H1 (cell line): ENCODE measurements around the gene GPRIN3.

Experiments
- CBX8 ChIP-seq: fragments of 300-800, 300-1000 bp; sonication (generic); IDR thresholded peaks from 2 replicates; pipeline ENCODE4 v1.7.1; 2016; ENCODE audit warnings: low read depth, low read length, borderline replicate concordance
- EP300 ChIP-seq, 2 experiments: IDR thresholded peaks; 1 replicate in 1 of 2; 2 replicates in 1 of 2; pipeline ENCODE4 v1.6.1; 2011 to 2012; ENCODE audit warnings: low read depth in 2 of 2, low read length in 2 of 2, mild to moderate bottlenecking in 2 of 2, borderline replicate concordance in 1 of 2, inconsistent platforms in 1 of 2, moderate library complexity in 1 of 2
- EZH2 ChIP-seq: fragments of 200-600 bp; sonication (generic); IDR thresholded peaks from 2 replicates; pipeline ENCODE4 v1.7.1; 2012; ENCODE audit warnings: low read depth, mild to moderate bottlenecking, moderate library complexity, low read length, inconsistent platforms; ENCODE audit not compliant: severe bottlenecking
- JUND ChIP-seq: IDR thresholded peaks from 2 replicates; pipeline ENCODE4 v1.6.1; 2011; ENCODE audit warnings: mild to moderate bottlenecking, improper control_type of control experiment, low read length
- NANOG ChIP-seq: IDR thresholded peaks from 2 replicates; pipeline ENCODE4 v1.6.1; 2011; ENCODE audit warnings: low read length, low read depth, mild to moderate bottlenecking, inconsistent platforms; ENCODE audit not compliant: insufficient read depth, poor library complexity, severe bottlenecking
- POLR2AphosphoS5 ChIP-seq: IDR thresholded peaks from 2 replicates; pipeline ENCODE4 v1.6.1; 2011; ENCODE audit warnings: low read depth, low read length
- RAD21 ChIP-seq, 2 experiments: IDR thresholded peaks in 1 of 2; conservative IDR thresholded peaks in 1 of 2; 2 replicates each; pipeline ENCODE4 v1.6.1; 2011; ENCODE audit warnings: low read depth in 2 of 2, low read length in 2 of 2, improper control_type of control experiment in 1 of 2, inconsistent platforms in 1 of 2, mild to moderate bottlenecking in 1 of 2, moderate library complexity in 1 of 2
- RFX5 ChIP-seq: IDR thresholded peaks from 2 replicates; pipeline ENCODE4 v1.6.1; 2011; ENCODE audit warnings: low read depth, low read length, improper control_type of control experiment, borderline replicate concordance
- SAP30 ChIP-seq: fragments of 300-600 bp; sonication (generic); IDR thresholded peaks from 2 replicates; pipeline ENCODE4 v1.7.1; 2012; ENCODE audit warnings: low read length, moderate library complexity, mild to moderate bottlenecking, inconsistent platforms; ENCODE audit not compliant: insufficient read depth, insufficient replicate concordance
- SIN3A ChIP-seq, 2 experiments: IDR thresholded peaks in 1 of 2; conservative IDR thresholded peaks in 1 of 2; 2 replicates each; pipeline ENCODE4 v1.6.1; 2011 to 2012; ENCODE audit warnings: low read length in 2 of 2, improper control_type of control experiment in 1 of 2, low read depth in 1 of 2, mild to moderate bottlenecking in 1 of 2
- TAF1 ChIP-seq: IDR thresholded peaks from 2 replicates; pipeline ENCODE4 v1.6.1; 2011; ENCODE audit warnings: mild to moderate bottlenecking, low read depth, low read length
- YY1 ChIP-seq: IDR thresholded peaks from 2 replicates; pipeline ENCODE4 v1.6.1; 2011; ENCODE audit warnings: low read depth, mild to moderate bottlenecking, low read length
- ZNF274 ChIP-seq: IDR thresholded peaks from 2 replicates; pipeline ENCODE4 v1.7.0; 2012; ENCODE audit warnings: low read length, borderline replicate concordance; ENCODE audit errors: extremely low read depth
- TF ChIP-seq, protein P1 (sequence below), 3 experiments: IDR thresholded peaks; 1 replicate in 2 of 3; 2 replicates in 1 of 3; pipeline versions ENCODE4 v1.5.1 to v1.6.1; 2011; ENCODE audit warnings: low read length in 3 of 3, mild to moderate bottlenecking in 3 of 3, inconsistent platforms in 2 of 3, low read depth in 1 of 3, moderate library complexity in 1 of 3; ENCODE audit not compliant: insufficient read depth in 1 of 3; ENCODE audit errors: control extremely low read depth in 1 of 3

GRCh38 chr4:89299153-89299791 is 8.3 kb downstream of the GPRIN3 start:
- TF ChIP-seq, protein P1, sequence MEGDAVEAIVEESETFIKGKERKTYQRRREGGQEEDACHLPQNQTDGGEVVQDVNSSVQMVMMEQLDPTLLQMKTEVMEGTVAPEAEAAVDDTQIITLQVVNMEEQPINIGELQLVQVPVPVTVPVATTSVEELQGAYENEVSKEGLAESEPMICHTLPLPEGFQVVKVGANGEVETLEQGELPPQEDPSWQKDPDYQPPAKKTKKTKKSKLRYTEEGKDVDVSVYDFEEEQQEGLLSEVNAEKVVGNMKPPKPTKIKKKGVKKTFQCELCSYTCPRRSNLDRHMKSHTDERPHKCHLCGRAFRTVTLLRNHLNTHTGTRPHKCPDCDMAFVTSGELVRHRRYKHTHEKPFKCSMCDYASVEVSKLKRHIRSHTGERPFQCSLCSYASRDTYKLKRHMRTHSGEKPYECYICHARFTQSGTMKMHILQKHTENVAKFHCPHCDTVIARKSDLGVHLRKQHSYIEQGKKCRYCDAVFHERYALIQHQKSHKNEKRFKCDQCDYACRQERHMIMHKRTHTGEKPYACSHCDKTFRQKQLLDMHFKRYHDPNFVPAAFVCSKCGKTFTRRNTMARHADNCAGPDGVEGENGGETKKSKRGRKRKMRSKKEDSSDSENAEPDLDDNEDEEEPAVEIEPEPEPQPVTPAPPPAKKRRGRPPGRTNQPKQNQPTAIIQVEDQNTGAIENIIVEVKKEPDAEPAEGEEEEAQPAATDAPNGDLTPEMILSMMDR (IDR thresholded peaks at IDR 0.05; ENCODE audit: control extremely low read depth in 1 of 3, insufficient read depth in 1 of 3, low read depth in 1 of 3, low read length in 3 of 3), result no peak
- no peak for TF ChIP-seq TAF1
- no peak for TF ChIP-seq EP300 (IDR thresholded peaks at IDR 0.05; ENCODE audit: borderline replicate concordance in 1 of 2, low read depth in 2 of 2, low read length in 2 of 2)
- no peak for TF ChIP-seq ZNF274
- no peak for TF ChIP-seq NANOG
- TF ChIP-seq POLR2AphosphoS5, result no peak
- TF ChIP-seq CBX8, result no peak
- no peak for TF ChIP-seq YY1
- no peak for TF ChIP-seq EZH2
- no peak for TF ChIP-seq SIN3A (conservative IDR thresholded peaks at IDR 0.05 in 1 of 2, IDR thresholded peaks at IDR 0.05 in 1 of 2; ENCODE audit: low read depth in 1 of 2, low read length in 2 of 2)
- TF ChIP-seq SAP30, result no peak
- no peak for TF ChIP-seq RAD21 (IDR thresholded peaks at IDR 0.05 in 1 of 2, conservative IDR thresholded peaks at IDR 0.05 in 1 of 2; ENCODE audit: low read depth in 2 of 2, low read length in 2 of 2)
- TF ChIP-seq JUND, result no peak
- TF ChIP-seq RFX5, result no peak
